Dermis microvascular lymphatic vessel endothelial cell (primary cell): Measurements from ENCODE around the gene CPLX3. TPM values are rescaled to one million over a fixed set of nuclear protein-coding genes. Genes with fewer than 3 reads are reported as not detected.
"Not testable (repeated sequence)": the region's sequence is repeated elsewhere in the genome, so short reads cannot be mapped to it uniquely, and the experiment has no call there.

Experiments used
- DNase-seq, 2 donors: peaks; one replicate each; pipeline versions ENCODE4 v3.0.0 to v3.0.0-alpha.2; 2010; ENCODE audit warnings: low read depth in 2 of 2
- total RNA-seq: library from RNA; depleted of rRNA; stranded (reverse); fragments of >200 nt; gene quantifications from 2 replicates; pipeline ENCODE4 v1.2.1, GENCODE V29; 2014

CPLX3 gene, protein sequence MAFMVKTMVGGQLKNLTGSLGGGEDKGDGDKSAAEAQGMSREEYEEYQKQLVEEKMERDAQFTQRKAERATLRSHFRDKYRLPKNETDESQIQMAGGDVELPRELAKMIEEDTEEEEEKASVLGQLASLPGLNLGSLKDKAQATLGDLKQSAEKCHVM
- total RNA-seq = not detected in 2 replicates

DNA sequence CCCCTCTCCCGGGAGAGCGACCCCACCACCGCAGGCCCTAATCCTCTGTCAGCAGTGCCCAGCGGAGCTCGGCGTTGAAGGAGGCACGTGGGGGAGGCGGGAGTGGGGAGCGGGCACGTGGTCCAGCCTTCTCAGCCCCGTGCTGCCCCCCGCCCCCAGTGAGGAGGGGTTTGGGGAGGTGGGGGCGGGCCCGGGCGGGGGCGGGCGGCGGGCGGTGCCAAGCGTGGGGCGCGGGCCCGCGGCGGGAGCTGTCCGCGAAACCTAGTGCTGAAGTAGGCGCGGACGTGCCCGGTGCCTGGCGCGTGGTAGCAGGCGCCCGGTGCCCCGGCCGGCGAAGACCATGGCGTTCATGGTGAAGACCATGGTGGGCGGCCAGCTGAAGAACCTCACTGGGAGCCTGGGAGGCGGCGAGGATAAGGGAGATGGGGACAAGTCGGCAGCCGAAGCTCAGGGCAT, at the start of gene CPLX3:
CPLX3 (plus strand) TSS at position 264 of the 456 bp plus-strand sequence; CDS start at position 341, 77 bp downstream.
- peak in 1 of 2 donors; percentile 35 for DNase-seq

DNA sequence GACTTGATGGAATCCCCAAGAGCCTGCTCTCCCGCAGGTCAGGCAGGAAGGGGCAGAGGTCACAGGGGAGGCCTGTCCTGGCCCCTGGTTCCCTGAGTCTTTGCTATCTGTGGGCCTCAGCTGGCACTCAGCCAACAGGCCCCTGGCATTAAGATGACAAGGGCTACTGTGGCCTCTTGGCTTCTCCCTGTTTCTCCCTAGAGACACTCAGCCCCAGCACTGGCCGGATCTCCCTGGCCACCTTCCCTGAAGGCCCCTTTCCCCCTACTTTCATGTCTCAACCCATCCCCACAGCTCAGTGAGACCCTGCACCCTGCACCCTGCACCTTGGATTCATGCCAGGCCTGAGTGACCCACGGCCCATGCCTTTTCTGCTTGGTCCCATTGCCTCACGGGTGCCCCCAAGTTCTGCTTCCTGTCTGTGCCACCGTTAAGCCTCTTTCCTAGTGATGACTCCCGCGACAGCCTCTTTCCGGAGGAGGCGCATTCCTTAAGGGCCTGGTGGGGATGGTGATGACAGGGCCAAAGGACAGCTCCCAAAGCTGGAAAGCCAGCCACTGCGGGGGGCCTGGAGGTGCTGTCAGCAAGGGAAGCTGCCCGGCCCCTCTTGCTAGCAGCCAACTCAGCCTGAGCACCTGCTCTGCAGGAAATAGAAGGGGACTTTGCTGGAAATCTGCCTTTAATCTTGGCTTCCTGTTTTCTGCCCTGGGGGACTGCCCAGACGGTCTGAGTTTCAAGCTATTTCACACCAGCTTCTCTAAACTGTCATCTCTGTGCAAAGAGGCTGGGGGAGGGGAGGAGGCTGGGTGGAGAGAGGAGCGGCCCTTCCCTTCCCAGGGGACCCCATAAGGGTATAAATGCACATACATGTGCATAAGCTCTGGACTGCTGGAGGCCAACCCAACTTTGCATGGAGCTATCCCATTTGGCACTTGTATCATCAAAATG, 49.3 kb upstream of the CPLX3 start:
- peak in 1 of 2 donors; percentile 81 for DNase-seq

DNA sequence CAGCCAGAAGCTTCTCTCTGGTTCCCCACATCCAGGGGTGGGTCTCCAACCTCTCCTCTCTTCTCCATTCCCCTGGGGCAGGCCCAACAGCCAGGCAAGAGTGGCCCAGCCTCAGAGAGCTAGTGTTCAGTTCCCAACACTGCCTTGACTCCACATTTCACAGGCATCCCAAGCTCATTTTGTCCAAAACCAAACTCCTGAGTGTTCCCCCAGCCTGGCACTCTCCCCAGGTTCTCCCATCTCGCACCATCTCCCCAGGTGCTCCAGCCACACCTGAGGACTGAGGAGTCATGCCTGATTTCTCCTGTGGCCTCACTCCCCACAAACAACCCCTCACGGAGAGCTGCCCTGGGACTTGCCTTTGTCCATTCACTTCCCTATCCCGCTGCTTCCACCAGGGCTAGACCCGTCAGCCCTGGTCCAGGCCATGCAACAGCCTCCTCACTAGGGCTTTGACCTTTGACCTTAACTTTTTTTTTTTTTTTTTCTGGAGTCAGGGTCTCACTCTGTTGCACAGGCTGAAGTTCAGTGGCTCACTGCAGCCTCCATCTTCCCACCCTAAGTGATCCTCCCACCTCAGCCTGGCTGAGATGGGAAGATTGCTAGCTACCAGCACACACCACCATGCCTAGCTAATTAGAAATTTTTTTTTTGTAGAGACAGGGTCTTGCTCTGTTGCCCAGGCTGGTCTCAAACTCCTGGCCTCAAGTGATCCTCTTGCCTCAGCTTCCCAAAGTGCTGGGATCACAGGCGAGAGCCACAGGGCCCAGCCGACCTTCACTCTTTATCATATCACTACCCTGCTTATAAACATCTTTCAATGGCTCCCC, 48.4 kb upstream of the CPLX3 start:
- DNase-seq = no peak

DNA sequence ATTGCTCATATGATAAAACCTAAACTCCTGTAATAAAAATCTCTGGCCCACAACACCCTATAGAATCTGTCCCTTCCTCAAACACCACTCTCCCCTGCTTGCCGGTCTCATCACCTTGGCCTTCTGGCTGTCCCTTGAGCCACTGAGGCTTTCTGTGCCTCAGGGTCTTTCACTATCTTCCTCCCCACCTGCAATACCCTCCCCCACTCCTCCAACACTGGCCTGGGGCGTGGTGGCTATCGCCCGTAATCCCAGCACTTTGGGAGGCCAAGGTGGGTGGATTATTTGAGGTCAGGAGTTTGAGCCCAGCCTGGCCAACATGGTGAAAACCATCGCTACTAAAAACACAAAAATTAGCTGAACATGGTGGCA, 47.8 kb upstream of the CPLX3 start:
- no peak for DNase-seq

DNA sequence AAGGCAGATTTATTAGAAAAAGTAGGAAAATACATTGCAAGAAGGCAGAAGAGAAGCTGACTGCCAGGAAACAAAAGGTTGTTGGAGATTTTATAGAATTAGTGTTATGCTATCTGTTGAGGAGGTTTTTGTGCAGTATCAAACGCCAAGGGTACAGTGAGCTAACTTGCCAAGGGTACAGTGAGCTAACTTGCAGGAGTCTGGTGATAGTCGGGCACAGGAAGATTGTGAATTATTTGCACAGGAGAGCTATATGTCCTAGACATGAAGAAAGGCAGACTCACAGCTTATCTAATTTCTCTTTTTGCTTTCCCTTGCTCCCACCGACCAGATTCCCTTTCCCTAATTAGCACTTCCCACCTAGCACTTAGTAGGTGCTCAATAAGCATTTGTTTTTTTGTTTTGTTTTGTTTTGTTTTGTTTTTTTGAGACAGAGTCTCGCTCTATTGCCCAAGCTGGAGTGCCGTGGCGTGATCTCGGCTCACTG, 47.2 kb upstream of the CPLX3 start:
- DNase-seq = no peak

DNA sequence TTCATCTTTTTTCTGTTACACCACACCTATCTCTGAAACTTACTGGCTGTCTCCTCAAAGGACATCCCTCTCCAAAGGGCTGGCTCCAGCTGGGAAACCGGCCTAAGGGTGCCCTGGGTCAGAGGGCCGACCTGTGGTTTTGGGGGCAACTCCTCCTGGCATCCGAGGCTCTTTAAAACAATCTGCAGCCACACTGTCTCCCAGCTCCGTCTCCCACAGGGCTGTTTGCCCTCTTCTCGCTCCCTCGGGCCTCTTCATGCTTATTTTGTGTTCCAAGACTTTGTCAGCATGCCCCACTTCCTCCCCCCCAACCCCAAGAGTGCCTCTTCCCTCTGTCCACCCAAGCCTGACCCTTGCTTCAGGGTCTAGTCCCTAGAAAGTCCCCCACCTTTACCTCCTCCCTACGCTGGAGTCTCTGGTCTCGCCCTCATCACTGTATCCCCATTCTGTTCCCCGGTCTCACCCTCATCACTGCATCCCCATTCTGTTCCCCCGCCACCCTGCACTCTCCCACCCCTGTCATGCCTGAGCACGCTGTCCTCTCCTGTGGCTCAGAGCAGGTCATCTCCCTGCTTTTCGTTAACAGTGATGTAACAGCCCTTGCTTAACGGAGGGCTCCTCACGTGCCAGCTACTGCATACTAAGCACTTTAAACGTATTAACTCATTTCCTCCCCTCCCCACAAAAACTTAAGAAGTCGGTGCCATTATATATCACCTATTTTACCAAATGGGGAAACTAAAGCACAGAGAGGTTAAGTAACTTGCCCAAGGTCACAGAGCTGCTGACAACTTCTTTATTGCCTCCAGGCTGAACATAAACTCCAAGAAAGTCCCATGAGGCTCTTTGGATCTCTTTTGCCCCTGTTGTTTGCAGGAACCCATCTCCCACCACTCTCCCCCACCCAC, 45.6 kb upstream of the CPLX3 start:
- DNase-seq = no peak

DNA sequence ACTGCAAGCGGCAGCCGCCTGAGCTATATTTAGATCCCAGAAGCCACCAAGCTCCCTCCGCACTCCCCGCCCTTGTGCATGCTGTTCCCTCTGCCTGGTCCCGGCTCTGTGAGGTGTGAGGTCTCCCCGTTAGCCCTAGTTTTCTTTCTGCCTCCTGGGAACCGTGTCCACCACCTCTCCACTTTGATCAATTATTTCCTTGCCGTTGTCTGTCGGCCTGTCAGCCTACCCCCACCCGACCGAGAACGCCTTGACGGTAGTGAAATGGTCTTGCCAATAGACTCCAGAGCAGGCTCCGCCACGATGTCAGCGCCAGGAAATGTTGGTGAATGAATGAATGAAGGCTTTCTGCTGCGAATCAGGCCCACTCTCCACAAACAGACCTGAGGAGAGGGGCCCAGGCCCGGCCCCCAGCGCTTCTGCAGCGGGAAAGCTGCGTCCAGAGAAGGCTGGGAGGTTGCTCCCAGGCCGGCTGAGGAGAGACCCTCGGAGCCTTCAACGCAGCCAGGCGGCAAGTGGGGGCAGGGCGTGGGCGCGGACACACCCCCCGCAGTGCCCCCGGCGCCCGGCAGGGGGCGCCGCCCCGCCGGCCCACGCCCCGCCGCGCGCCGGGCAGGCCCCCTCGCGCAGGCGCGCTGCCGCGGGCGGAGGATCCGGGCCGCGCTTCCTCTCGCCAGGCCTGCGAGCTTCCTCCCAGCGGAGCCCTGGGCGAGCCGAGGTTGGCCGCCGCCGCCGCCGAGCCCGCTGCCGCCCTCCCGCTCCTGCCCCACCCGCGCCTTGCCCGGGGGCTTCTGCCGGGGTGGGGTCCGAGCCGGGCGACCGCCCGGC, 44.8 kb upstream of the CPLX3 start, which contains the start of gene CSK:
CSK (plus strand) TSS at position 650 of the 828 bp plus-strand sequence. CDS start 16,218 bp downstream, outside the sequence.
- DNase-seq = peak; percentile 37 to 72

DNA sequence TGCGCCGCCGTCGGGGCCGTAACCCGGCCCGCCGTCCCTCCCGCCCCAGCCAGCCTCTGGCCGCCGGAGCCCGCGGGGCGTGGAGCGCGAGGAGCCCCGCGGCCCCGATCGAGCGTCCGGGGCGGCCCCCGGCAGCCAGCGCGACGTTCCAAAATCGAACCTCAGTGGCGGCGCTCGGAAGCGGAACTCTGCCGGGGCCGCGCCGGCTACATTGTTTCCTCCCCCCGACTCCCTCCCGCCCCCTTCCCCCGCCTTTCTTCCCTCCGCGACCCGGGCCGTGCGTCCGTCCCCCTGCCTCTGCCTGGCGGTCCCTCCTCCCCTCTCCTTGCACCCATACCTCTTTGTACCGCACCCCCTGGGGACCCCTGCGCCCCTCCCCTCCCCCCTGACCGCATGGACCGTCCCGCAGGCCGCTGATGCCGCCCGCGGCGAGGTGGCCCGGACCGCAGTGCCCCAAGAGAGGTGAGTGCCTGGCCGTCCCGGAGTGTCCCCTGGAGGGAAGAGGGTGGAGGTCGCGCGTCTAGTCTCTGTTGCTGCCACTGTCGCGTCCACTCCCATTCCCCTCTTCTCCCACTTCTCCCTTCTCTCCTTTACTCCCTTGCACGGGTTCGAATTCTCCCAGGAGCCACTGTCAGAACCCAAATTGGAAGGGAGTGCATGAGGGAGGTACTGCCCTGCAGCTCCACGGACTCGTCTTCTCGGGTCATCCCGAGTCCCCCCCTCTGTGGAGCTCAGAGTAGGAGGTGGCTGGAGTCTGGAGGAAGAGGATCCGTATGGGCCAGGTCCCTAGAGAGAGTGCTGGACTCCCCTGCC, 44.0 kb upstream of the CPLX3 start:
- DNase-seq = peak in 1 of 2 donors; percentile 39

DNA sequence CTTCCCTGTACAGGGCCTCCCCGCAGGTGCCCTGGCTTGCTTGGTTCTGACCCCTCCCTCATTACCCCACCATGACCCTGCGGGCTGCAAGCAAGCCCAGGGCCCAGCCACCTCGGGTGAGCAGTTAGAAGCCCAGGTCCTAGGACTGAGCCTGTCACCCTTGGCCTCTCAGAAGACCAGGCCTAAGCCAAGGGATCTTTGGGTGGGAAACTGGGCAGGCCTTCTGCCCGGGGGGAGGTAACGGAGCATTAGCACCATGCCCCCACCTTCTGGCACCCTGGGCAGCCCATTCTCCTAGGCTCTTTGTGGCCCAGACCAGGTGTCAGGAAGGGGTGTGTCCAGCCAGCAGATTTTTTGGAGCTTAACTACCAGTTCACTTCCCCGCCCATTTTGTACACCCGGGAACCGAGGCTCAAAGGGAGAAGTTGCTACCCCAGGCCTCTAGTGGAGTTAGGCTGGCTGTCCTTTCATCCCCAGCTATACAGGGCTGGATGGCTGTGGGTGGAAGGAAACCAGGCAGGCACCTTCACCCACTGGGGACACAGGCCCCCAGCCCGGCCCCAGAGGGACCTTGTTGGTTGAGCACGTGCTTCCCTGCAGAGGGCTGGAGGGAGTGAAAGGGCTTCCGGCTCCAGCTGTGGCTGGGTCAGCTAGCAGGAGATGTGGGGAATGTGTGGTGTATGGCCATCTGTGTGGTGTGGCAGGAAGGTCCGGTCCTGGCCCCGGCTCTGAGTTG, 43.2 kb upstream of the CPLX3 start:
- DNase-seq = peak; percentile 57 to 78

DNA sequence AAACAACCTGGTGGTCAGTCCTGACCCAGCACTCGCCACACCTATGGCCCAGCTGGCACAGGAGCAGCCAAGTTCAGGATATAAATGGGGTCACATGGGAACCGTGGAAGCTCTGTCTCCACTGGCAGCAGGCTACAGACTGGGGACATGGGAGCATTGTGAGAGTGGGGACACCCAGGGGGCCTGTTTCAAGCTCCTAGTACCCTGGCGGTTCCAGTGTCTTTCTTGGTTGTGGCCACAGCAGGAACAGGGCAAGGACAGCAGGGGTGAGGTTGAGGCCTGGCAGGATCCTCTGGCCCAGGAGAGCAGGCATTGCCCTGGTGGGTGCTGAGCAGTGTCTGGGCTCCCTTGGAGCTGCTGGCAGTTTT, 42.6 kb upstream of the CPLX3 start:
- no peak for DNase-seq

DNA sequence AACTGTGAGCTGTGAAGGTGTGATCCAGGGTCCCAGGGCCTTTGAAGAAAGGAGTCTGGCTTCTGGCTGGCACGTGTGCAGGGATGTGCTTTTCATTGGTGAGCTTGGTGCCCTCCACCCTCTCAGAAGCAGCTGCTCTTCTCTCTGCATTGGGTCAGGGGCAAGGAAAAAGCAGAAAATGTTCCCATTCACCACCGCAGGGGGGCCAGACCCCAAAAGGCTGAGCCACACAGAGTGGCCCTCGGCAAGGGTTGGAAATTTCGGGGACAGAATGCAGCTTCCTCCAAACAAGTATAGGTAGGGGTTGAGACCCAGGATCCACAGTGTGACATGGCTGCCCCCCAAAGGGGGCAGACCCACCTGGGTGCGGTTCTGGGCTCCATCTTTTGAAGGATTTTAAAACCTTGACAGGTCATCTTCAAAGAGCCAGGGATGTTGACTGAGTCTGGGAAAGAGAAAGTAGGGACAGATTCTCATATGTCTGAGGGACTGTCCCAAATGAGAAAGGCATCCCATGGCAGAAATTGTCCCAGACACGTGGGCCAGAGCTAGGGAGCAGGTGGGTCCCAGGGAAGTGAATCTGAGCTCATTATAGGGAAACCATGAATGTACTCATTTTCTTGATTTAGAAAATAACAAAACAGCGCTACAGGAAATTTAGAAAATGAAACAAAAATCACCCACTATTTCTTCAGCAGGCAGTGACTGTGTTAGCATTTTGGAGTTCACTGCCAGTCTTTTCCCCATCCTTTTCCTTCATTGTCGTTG, 41.8 kb upstream of the CPLX3 start:
- no peak for DNase-seq

DNA sequence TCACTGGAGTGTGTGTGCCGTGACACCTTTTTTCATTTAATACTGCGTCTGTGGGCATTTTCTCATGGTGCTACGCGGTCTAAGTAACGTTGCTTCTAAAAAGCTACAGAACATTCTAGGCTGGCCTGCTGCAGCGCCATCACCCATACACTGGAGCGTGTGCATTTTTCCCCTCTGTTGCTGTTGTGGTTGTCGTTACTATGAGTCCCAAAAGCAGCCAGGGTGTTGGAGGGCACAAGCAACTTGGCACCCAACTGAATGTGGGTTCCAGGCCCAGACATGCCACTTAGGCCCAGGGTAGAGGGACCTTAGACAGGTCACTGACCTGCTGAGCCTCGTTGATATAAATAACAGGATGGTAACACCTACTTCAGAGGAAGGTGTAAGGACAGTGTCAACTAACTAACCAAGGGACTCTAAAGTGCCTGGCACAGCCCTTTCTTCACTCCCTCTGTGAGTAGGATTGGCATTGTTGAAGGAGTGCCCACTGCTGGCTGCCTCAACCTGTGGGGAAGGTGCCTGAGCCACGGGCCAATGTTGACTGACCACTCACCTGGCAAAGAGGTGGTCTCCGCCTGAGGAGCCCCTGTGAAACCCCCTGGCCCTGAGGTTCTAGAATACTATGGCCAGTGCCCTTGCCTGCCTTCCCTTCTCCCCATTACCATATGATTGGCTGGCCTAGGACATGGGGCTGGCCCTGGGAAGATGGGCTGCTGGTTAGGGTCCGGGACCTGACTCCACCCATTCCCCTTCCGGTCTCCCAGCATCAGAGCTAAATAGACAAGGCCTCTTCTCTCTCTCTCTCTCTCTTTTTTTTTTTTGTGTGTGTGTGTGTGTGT, 41.0 kb upstream of the CPLX3 start:
- no peak for DNase-seq

DNA sequence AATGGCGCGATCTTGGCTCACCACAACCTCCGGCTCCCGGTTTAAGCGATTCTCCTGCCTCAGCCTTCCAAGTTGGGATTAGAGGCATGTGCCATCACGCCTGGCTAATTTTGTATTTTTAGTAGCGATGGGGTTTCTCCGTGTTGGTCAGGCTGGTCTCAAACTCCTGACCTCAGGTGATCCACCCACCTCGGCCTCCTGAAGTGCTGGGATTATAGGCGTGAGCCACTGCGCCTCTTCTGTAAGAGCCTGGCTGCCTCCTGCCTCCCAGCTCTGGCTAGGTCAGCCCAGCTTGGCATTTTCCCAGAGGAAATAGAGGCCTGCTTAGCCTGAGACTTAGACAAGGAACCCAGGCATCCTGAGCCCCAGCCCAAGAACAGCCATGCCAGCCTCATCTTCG, 40.3 kb upstream of the CPLX3 start:
- DNase-seq = not testable (repeated sequence)

DNA sequence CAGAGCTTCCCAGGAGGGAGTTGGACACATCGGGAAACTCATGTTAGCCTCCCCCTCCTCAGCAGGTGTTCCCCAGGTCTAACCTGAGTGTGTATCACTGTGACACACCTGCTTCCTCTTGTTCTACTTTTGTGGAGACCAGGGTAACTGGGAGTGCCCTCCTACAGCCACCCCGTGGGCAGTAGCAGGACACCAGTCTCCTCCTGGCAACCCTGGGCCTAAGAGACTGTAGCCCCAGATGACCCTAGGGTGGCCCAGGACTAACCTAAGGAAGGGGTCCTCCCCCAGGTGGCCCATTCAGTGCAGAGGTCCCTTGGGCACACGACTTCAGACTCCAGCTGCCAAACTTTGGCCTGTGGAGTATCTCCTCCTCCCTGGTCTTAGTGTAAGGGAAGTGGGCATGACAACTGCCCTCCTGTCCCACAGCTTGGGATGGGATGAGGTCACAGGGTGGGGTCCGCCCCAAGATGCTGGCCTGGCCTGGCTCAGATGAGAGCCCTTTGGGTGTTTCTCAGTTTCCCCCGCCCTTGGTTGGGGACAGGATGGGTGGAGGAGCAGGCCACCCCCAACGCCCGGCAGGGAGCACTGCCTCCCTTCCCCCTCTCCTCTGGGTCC, 39.8 kb upstream of the CPLX3 start:
- no peak for DNase-seq

DNA sequence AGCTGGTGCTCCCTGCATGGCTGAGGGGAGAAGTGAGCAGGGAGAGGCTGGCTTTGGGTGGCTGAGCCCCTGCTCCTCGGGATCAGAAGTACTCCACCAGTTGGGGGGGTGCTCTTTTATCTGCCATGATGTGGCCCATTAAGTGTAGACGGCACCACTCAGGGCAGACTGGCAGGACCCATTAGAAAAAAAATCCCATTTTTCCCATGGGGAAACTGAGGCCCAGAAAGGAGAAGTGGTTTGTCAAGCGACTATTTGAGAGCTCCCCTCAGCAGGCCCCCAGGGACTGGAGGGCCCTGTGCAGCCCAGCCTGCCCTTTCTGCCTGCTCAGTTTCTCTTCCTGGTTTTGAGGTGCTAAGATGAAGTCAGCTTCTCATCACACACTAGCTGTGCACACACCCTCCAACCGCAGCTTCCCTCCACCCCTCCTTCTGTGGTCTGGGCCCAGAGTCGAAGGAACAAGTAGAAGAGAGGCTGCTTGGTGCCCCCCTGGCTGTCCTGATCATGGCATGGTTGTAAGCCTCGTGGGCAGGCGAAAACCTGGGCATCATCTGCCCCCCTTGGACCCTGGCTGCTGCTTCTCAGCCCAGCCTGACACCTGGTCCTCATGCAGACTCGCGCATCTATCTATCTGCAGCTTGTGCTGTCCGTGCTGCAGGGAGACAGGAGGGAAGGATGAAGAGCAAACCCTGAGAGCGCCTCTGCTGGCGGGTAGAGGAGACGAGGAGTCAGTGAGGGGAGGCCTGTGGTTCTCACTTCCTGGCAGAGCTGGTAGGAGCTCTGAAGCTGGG, 39.0 kb upstream of the CPLX3 start:
- peak in 1 of 2 donors; percentile 42 for DNase-seq
